ENCODE data around the gene TMEM244. TPM values are rescaled to one million over a fixed set of nuclear protein-coding genes. Genes with fewer than 3 reads are reported as not detected.
"Not testable (repeated sequence)": the region's sequence is repeated elsewhere in the genome, so short reads cannot be mapped to it uniquely, and the experiment has no call there.

The TMEM244 gene
- total RNA-seq, 1 donor from 2014 or later = not detected

- Mint-ChIP-seq H3K36me3 (ENCODE audit: low read depth, unreplicated experiment) (no peaks in the 10 kb centered on the region), H3K4me1 (ENCODE audit: unreplicated experiment) (no peaks in the 10 kb centered on the region), H3K9me3 (ENCODE audit: unreplicated experiment) (peaks cover 5% of the 10 kb centered on the region), H3K27ac (ENCODE audit: unreplicated experiment) (no peak overlapping the region), H3K4me3 (ENCODE audit: unreplicated experiment) (no peak overlapping the region), H3K27me3 (ENCODE audit: unreplicated experiment) (peaks cover 7% of the 10 kb centered on the region)
- TF ChIP-seq CTCF (IDR thresholded peaks at IDR 0.05; ENCODE audit: unreplicated experiment) = no peak
- DNase-seq (ENCODE audit: low spot score) = no peak
Measured at GRCh38 chr6:129882510-129883023, 21.5 kb upstream of the TMEM244 start.

- DNase-seq (ENCODE audit: low spot score); H3K27me3 Mint-ChIP-seq (ENCODE audit: unreplicated experiment); H3K9me3 Mint-ChIP-seq (ENCODE audit: unreplicated experiment); H3K4me3 Mint-ChIP-seq (ENCODE audit: unreplicated experiment); H3K36me3 Mint-ChIP-seq (ENCODE audit: low read depth, unreplicated experiment); H3K27ac Mint-ChIP-seq (ENCODE audit: unreplicated experiment); H3K4me1 Mint-ChIP-seq (ENCODE audit: unreplicated experiment): not testable (repeated sequence)
Measured at GRCh38 chr6:129877894-129878293, 16.8 kb upstream of the TMEM244 start.

- no peak for DNase-seq (ENCODE audit: low spot score)
- no peak for TF ChIP-seq CTCF (IDR thresholded peaks at IDR 0.05; ENCODE audit: unreplicated experiment)
- Mint-ChIP-seq H3K27ac (ENCODE audit: unreplicated experiment) (no peak overlapping the region), H3K4me1 (ENCODE audit: unreplicated experiment) (no peaks in the 10 kb centered on the region), H3K27me3 (ENCODE audit: unreplicated experiment) (peaks cover 1% of the 10 kb centered on the region), H3K9me3 (ENCODE audit: unreplicated experiment) (peaks cover 2% of the 10 kb centered on the region), H3K4me3 (ENCODE audit: unreplicated experiment) (no peak overlapping the region), H3K36me3 (ENCODE audit: low read depth, unreplicated experiment) (no peaks in the 10 kb centered on the region)
Measured at GRCh38 chr6:129875610-129876520, 14.8 kb upstream of the TMEM244 start.

- no peak for TF ChIP-seq CTCF (IDR thresholded peaks at IDR 0.05; ENCODE audit: unreplicated experiment)
- no peak for DNase-seq (ENCODE audit: low spot score)
- no peak overlapping the region for H3K4me3 Mint-ChIP-seq (ENCODE audit: unreplicated experiment)
Measured at GRCh38 chr6:129874837-129875236, 13.7 kb upstream of the TMEM244 start.

GRCh38 chr6:129872586-129872985, 11.5 kb upstream of the TMEM244 start:
- no peak overlapping the region for H3K4me3 Mint-ChIP-seq (ENCODE audit: unreplicated experiment)
- H3K36me3 Mint-ChIP-seq (ENCODE audit: low read depth, unreplicated experiment) = no peaks in the 10 kb centered on the region
- TF ChIP-seq CTCF (IDR thresholded peaks at IDR 0.05; ENCODE audit: unreplicated experiment) = no peak
- H3K4me1 Mint-ChIP-seq (ENCODE audit: unreplicated experiment) = no peaks in the 10 kb centered on the region
- H3K27me3 Mint-ChIP-seq (ENCODE audit: unreplicated experiment) = peaks cover 1% of the 10 kb centered on the region
- DNase-seq (ENCODE audit: low spot score) = no peak
- no peak overlapping the region for H3K27ac Mint-ChIP-seq (ENCODE audit: unreplicated experiment)
- H3K9me3 Mint-ChIP-seq (ENCODE audit: unreplicated experiment) = no peaks in the 10 kb centered on the region

More at GRCh38 chr6:129874837-129875236, 13.7 kb upstream of the TMEM244 start:
- peaks cover 1% of the 10 kb centered on the region for H3K27me3 Mint-ChIP-seq (ENCODE audit: unreplicated experiment)
- no peaks in the 10 kb centered on the region for H3K9me3 Mint-ChIP-seq (ENCODE audit: unreplicated experiment)
- H3K27ac Mint-ChIP-seq (ENCODE audit: unreplicated experiment) = no peak overlapping the region
- no peaks in the 10 kb centered on the region for H3K4me1 Mint-ChIP-seq (ENCODE audit: unreplicated experiment)
- no peaks in the 10 kb centered on the region for H3K36me3 Mint-ChIP-seq (ENCODE audit: low read depth, unreplicated experiment)
